ENCODE results near the gene TOMM20.
"Not testable (repeated sequence)": the region's sequence is repeated elsewhere in the genome, so short reads cannot be mapped to it uniquely, and the experiment has no call there.

- TF ChIP-seq CTCF (IDR thresholded peaks at IDR 0.05; ENCODE audit: low read length); EZH2 (optimal IDR thresholded peaks at IDR 0.05; ENCODE audit: low read depth, low read length); EZH2phosphoT487 (IDR thresholded peaks at IDR 0.05; ENCODE audit: low read length): not testable (repeated sequence)
Observed at GRCh38 chr1:235072577-235072976, 56.1 kb downstream of the TOMM20 start.
